ENCODE data around the gene SCO2.

Gene SCO2

GRCh38 chr22:50517495-50518260, 7.7 kb downstream of the SCO2 start:
- no peak for DNase-seq (ENCODE audit: low read depth, low spot score)
- in situ Hi-C loops (cut with HindIII; ENCODE audit: low sequenced_read_pairs) = no loop called here
- no peak overlapping the region for H3K4me3 ChIP-seq (ENCODE audit: low read depth, low read length)
- no peak for TF ChIP-seq CTCF (IDR thresholded peaks at IDR 0.05; ENCODE audit: low read depth, low read length)

GRCh38 chr22:50516891-50517290, 8.5 kb downstream of the SCO2 start:
- no peak overlapping the region for H3K4me3 ChIP-seq (ENCODE audit: low read depth, low read length)
- in situ Hi-C loops (cut with HindIII; ENCODE audit: low sequenced_read_pairs) = no loop called here
- no peak for DNase-seq (ENCODE audit: low read depth, low spot score)
- no peak for TF ChIP-seq CTCF (IDR thresholded peaks at IDR 0.05; ENCODE audit: low read depth, low read length)

- in situ Hi-C loops (cut with HindIII; ENCODE audit: low sequenced_read_pairs) = no loop called here
- no peak for TF ChIP-seq CTCF (IDR thresholded peaks at IDR 0.05; ENCODE audit: low read depth, low read length)
- no peak overlapping the region for H3K4me3 ChIP-seq (ENCODE audit: low read depth, low read length)
- DNase-seq (ENCODE audit: low read depth, low spot score) = no peak
Measured at GRCh38 chr22:50516068-50516467, 9.3 kb downstream of the SCO2 start.

GRCh38 chr22:50513175-50513574, 12.2 kb downstream of the SCO2 start:
- in situ Hi-C loops (cut with HindIII; ENCODE audit: low sequenced_read_pairs) = no loop called here
- no peak overlapping the region for H3K4me3 ChIP-seq (ENCODE audit: low read depth, low read length)
- no peak for TF ChIP-seq CTCF (IDR thresholded peaks at IDR 0.05; ENCODE audit: low read depth, low read length)
- DNase-seq (ENCODE audit: low read depth, low spot score) = no peak

GRCh38 chr22:50508897-50509296, 16.5 kb downstream of the SCO2 start:
- no peak for DNase-seq (ENCODE audit: low read depth, low spot score)
- TF ChIP-seq CTCF (IDR thresholded peaks at IDR 0.05; ENCODE audit: low read depth, low read length) = no peak
- in situ Hi-C loops (cut with HindIII; ENCODE audit: low sequenced_read_pairs) = no loop called here
- H3K4me3 ChIP-seq (ENCODE audit: low read depth, low read length) = peak overlapping the region; percentile 81

- DNase-seq (ENCODE audit: low read depth, low spot score) = peak; percentile 98
- TF ChIP-seq CTCF (IDR thresholded peaks at IDR 0.05; ENCODE audit: low read depth, low read length) = no peak
- in situ Hi-C loops (cut with HindIII; ENCODE audit: low sequenced_read_pairs) = no loop called here
- peak within 1 kb of the TSS; percentile 98 for H3K4me3 ChIP-seq (ENCODE audit: low read depth, low read length)
Measured at GRCh38 chr22:50507991-50508884, 17.2 kb downstream of the SCO2 start, which contains the start of gene NCAPH2. Gene NCAPH2, plus strand, starts transcription at chr22:50508224. Its CDS starts 114 bp downstream, at chr22:50508338.
